NB4 (cell line): Measurements from ENCODE around the gene DNAAF1.

Experiments used
- MYC ChIP-seq: IDR thresholded peaks from 2 replicates; pipeline ENCODE4 v1.6.1; 2011; ENCODE audit warnings: low read depth, low read length
- POLR2A ChIP-seq: IDR thresholded peaks from 2 replicates; pipeline ENCODE4 v1.6.1; 2011; ENCODE audit warnings: mild to moderate bottlenecking; ENCODE audit not compliant: insufficient read length; ENCODE audit errors: extremely low read depth
- TF ChIP-seq, protein P1 (sequence below): IDR thresholded peaks from one replicate; pipeline ENCODE4 v1.5.1; 2012; ENCODE audit warnings: low read depth, low read length
- TF ChIP-seq, protein P2 (sequence below): IDR thresholded peaks from 2 replicates; pipeline ENCODE4 v1.6.1; 2011; ENCODE audit warnings: low read depth, low read length

DNA sequence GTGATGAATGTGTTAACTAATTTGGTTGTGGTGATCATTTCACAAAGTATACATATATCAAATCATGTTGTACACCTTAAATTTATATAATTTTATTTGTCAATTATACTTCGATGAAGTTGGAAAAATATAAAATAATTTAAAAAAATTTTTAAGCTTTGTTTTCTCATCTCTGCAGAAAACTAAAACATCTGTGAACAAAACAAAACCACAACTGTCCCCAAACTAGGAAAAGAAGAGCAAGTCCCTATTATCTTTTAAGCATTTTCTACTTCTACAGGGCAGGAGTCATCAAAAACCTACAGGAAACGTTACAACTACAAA, 6.6 kb upstream of the DNAAF1 start:
- TF ChIP-seq, protein P1, sequence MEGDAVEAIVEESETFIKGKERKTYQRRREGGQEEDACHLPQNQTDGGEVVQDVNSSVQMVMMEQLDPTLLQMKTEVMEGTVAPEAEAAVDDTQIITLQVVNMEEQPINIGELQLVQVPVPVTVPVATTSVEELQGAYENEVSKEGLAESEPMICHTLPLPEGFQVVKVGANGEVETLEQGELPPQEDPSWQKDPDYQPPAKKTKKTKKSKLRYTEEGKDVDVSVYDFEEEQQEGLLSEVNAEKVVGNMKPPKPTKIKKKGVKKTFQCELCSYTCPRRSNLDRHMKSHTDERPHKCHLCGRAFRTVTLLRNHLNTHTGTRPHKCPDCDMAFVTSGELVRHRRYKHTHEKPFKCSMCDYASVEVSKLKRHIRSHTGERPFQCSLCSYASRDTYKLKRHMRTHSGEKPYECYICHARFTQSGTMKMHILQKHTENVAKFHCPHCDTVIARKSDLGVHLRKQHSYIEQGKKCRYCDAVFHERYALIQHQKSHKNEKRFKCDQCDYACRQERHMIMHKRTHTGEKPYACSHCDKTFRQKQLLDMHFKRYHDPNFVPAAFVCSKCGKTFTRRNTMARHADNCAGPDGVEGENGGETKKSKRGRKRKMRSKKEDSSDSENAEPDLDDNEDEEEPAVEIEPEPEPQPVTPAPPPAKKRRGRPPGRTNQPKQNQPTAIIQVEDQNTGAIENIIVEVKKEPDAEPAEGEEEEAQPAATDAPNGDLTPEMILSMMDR, result no peak
- TF ChIP-seq POLR2A (no peak), MYC (no peak)
- TF ChIP-seq, protein P2, sequence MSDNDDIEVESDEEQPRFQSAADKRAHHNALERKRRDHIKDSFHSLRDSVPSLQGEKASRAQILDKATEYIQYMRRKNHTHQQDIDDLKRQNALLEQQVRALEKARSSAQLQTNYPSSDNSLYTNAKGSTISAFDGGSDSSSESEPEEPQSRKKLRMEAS, result no peak
